Keratinocyte (primary cell): ENCODE results near the gene TMEM126A. TPM values are rescaled to one million over a fixed set of nuclear protein-coding genes. Genes with fewer than 3 reads are reported as not detected.

Source experiments
- DNase-seq: peaks from one replicate; pipeline ENCODE4 v3.0.0-alpha.2; 2011; ENCODE audit warnings: low read depth, missing footprints, low spot score
- FAIRE-seq: peaks from 2 replicates; lab custom pipeline; 2011; peaks lifted over from hg19 to GRCh38; lab: Jason Lieb, UNC
- H2AFZ ChIP-seq: 2 replicates; pipeline ENCODE4 v1.6.0; 2012; ENCODE audit warnings: low read length, control low read depth, inconsistent platforms; ENCODE audit not compliant: control insufficient read depth
- H3K27ac ChIP-seq: 2 replicates; pipeline ENCODE4 v1.5.1; 2011; ENCODE audit warnings: low read length; ENCODE audit not compliant: control insufficient read depth, insufficient read depth
- H3K27me3 ChIP-seq: 3 replicates; pipeline ENCODE4 v1.6.0; 2011; ENCODE audit warnings: low read length; ENCODE audit not compliant: control insufficient read depth, insufficient read depth; ENCODE audit errors: extremely low read depth
- H3K36me3 ChIP-seq, 2 experiments: 2 replicates in 1 of 2; 3 replicates in 1 of 2; pipeline ENCODE4 v1.5.1; 2011; ENCODE audit warnings: low read length in 2 of 2, mild to moderate bottlenecking in 1 of 2; ENCODE audit not compliant: control insufficient read depth in 2 of 2, insufficient read depth in 2 of 2; ENCODE audit errors: extremely low read depth in 1 of 2
- H3K4me1 ChIP-seq: 3 replicates; pipeline ENCODE4 v1.5.1; 2011; ENCODE audit warnings: low read length; ENCODE audit not compliant: control insufficient read depth, insufficient read depth; ENCODE audit errors: extremely low read depth
- H3K4me2 ChIP-seq: 3 replicates; pipeline ENCODE4 v1.6.0; 2011; ENCODE audit warnings: low read depth, low read length; ENCODE audit not compliant: control insufficient read depth, insufficient read depth; ENCODE audit errors: extremely low read depth
- H3K4me3 ChIP-seq, 3 experiments: fragments of 200-600 bp in 1 of 3; sonication (generic) in 1 of 3; 2 replicates in 2 of 3; 3 replicates in 1 of 3; pipeline ENCODE4 v1.5.1; 2011 to 2016; ENCODE audit warnings: low read length in 3 of 3, mild to moderate bottlenecking in 3 of 3, control low read depth in 2 of 3, inconsistent platforms in 1 of 3, low read depth in 1 of 3, mixed read lengths in 1 of 3, mixed run types in 1 of 3, moderate library complexity in 1 of 3; ENCODE audit not compliant: control insufficient read depth in 2 of 3, insufficient read depth in 2 of 3; ENCODE audit errors: extremely low read depth in 1 of 3
- H3K79me2 ChIP-seq: 2 replicates; pipeline ENCODE4 v1.6.0; 2012; ENCODE audit warnings: low read length; ENCODE audit not compliant: control insufficient read depth, insufficient read depth
- H3K9ac ChIP-seq: 3 replicates; pipeline ENCODE4 v1.6.0; 2011; ENCODE audit warnings: low read length; ENCODE audit not compliant: control insufficient read depth, insufficient read depth; ENCODE audit errors: extremely low read depth
- H3K9me1 ChIP-seq: 3 replicates; pipeline ENCODE4 v1.6.0; 2011; ENCODE audit warnings: low read length; ENCODE audit not compliant: control insufficient read depth, insufficient read depth; ENCODE audit errors: extremely low read depth
- H3K9me3 ChIP-seq: 2 replicates; pipeline ENCODE4 v1.5.1; 2012; ENCODE audit warnings: low read depth, low read length; ENCODE audit not compliant: control insufficient read depth
- H4K20me1 ChIP-seq: 3 replicates; pipeline ENCODE4 v1.6.0; 2011; ENCODE audit warnings: low read length; ENCODE audit not compliant: control insufficient read depth, insufficient read depth; ENCODE audit errors: extremely low read depth
- EZH2 ChIP-seq: IDR thresholded peaks from one replicate; pipeline ENCODE4 v1.6.1; 2012; ENCODE audit warnings: inconsistent platforms, mild to moderate bottlenecking, low read length, moderate library complexity
- dilution Hi-C: fragments of 300-500 bp; cut with MboI; formaldehyde crosslinking; loops from one replicate; pipeline ENCODE4 v1.7.0; 2020; ENCODE audit warnings: low sequenced_read_pairs; ENCODE audit not compliant: extremely low pct_ligation_motif_present
- polyA plus RNA-seq, 5 experiments: library from polyadenylated mRNA; depleted of rRNA in 3 of 5; stranded (reverse) in 3 of 5; stranded (forward) in 1 of 5; unstranded in 1 of 5; fragments of >200 nt; gene quantifications; 1 replicate in 1 of 5; 2 replicates in 3 of 5; 3 replicates in 1 of 5; pipeline versions ENCODE4 v1.2.1 to v1.2.3, GENCODE V29; 2011 to 2012; ENCODE audit warnings: missing spikeins in 2 of 5, low read depth in 1 of 5, low replicate concordance in 1 of 5
- TF ChIP-seq, protein P1 (sequence below), 3 experiments: IDR thresholded peaks in 1 of 3; conservative IDR thresholded peaks in 1 of 3; optimal IDR thresholded peaks in 1 of 3; 2 replicates in 2 of 3; 3 replicates in 1 of 3; pipeline versions ENCODE3 to v1.5.1; 2011; ENCODE audit warnings: low read length in 3 of 3, mild to moderate bottlenecking in 3 of 3, moderate library complexity in 2 of 3, control low read depth in 1 of 3, inconsistent platforms in 1 of 3; ENCODE audit not compliant: insufficient read depth in 2 of 3; ENCODE audit errors: extremely low read depth in 1 of 3

TMEM126A gene
- polyA plus RNA-seq, 1 donor (not counting 4 experiments of a cell fraction or from before 2014, with no cell fraction given), result 70.2 TPM

DNA sequence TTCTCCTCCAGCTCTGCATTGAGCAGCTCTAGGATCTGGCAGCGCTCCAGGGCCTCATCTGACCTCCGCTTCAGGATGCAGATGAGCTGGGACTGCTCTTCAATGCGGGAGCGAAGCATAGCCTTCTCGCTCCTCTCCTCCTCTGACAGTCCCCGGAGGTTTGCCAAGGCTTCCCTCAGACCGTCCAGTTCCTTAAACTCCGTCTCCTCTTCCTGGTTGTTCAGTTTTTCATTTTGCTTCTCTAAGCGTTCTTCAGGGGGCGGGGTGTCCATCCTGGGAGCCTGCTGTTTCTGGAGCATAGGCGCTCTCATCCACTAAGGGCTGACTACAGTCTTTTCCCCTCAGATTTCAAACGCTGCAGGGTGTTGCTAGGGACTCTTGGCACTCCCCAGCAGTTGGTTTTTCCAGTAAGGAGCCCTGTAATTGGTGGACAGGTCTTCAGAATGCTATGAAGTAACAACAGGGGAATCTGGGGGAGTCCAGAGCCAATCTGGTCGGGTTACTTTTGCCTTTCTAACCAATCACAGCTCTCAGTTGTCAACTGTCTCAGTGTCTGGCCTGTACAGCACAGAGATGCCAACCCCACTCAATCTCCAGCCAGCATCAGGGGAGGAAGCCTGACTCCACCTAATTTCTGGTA is 38.2 kb downstream of the TMEM126A start, which contains the start of gene CCDC89:
Gene CCDC89 (minus strand): TSS at position 376 of the 640 bp plus-strand sequence. CDS start 65 bp downstream, at position 311.
- peak; percentile 32 for DNase-seq
- peak within 1 kb of the TSS; percentile 56 for H3K4me2 ChIP-seq
- FAIRE-seq, result peak; percentile 17

DNA sequence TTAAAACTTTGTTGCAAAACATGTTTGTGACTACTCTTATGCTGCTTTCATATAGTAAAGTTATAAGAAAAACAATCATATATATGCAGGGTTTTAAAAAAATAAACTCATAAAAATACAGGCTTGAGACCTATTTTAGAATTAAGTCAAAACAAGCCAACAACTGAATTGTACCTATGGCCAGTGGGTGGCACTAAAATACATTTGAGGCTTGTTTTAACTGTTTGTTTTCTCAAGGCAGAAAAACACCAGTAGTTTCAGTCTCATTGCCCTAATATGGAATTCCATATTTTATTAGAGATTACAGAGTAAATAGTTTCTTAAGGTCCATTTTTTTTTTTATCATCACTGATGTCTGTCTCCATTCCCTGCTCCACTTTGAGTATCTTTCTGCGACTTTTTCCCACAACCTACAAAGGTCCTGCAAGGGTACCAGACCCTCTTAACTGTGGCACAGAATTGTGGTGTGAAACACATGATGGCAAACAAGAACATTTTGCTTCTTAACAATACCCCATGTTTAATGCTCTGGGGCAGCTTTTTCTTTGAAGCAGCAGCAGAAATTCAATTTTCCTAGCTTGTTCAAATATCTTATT is 46.7 kb downstream of the TMEM126A start:
- Histone ChIP-seq H3K4me1 (no peaks in the 10 kb centered on the region), H3K27me3 (no peaks in the 10 kb centered on the region), H3K4me3 (no peak overlapping the region), H3K9me3 (no peaks in the 10 kb centered on the region), H3K9me1 (no peaks in the 10 kb centered on the region), H3K4me2 (no peak overlapping the region), H3K27ac (no peak overlapping the region), H3K79me2 (no peaks in the 10 kb centered on the region), H2AFZ (no peak overlapping the region), H4K20me1 (no peaks in the 10 kb centered on the region), H3K9ac (no peak overlapping the region), H3K36me3 (no peaks in the 10 kb centered on the region)
- TF ChIP-seq, protein P1, sequence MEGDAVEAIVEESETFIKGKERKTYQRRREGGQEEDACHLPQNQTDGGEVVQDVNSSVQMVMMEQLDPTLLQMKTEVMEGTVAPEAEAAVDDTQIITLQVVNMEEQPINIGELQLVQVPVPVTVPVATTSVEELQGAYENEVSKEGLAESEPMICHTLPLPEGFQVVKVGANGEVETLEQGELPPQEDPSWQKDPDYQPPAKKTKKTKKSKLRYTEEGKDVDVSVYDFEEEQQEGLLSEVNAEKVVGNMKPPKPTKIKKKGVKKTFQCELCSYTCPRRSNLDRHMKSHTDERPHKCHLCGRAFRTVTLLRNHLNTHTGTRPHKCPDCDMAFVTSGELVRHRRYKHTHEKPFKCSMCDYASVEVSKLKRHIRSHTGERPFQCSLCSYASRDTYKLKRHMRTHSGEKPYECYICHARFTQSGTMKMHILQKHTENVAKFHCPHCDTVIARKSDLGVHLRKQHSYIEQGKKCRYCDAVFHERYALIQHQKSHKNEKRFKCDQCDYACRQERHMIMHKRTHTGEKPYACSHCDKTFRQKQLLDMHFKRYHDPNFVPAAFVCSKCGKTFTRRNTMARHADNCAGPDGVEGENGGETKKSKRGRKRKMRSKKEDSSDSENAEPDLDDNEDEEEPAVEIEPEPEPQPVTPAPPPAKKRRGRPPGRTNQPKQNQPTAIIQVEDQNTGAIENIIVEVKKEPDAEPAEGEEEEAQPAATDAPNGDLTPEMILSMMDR (optimal IDR thresholded peaks at IDR 0.05 in 1 of 3, IDR thresholded peaks at IDR 0.05 in 1 of 3, conservative IDR thresholded peaks at IDR 0.05 in 1 of 3; ENCODE audit: extremely low read depth in 1 of 3, insufficient read depth in 2 of 3, low read length in 3 of 3), result peak in 2 of 3 experiments; percentile 31 to 42
- TF ChIP-seq EZH2, result no peak
- DNase-seq, result no peak
- no peak for FAIRE-seq
- dilution Hi-C loops, result no loop called here

More for the DNA sequence above, 38.2 kb downstream of the TMEM126A start, which contains the start of gene CCDC89:
- Histone ChIP-seq H3K4me1 (no peaks in the 10 kb centered on the region), H3K79me2 (no peaks in the 10 kb centered on the region), H4K20me1 (no peaks in the 10 kb centered on the region), H3K9ac (peak within 1 kb of the TSS; percentile 24), H3K27ac (no peak within 1 kb of the TSS), H2AFZ (peak within 1 kb of the TSS; percentile 60), H3K9me1 (no peaks in the 10 kb centered on the region), H3K27me3 (no peaks in the 10 kb centered on the region), H3K9me3 (no peaks in the 10 kb centered on the region), H3K36me3 (no peaks in the 10 kb centered on the region), H3K4me3 (peak within 1 kb of the TSS; percentile 0 to 52 (median 25))
- dilution Hi-C loops, result no loop called here
- TF ChIP-seq, protein P1 (optimal IDR thresholded peaks at IDR 0.05 in 1 of 3, IDR thresholded peaks at IDR 0.05 in 1 of 3, conservative IDR thresholded peaks at IDR 0.05 in 1 of 3; ENCODE audit: extremely low read depth in 1 of 3, insufficient read depth in 2 of 3, low read length in 3 of 3), result no peak
- no peak for TF ChIP-seq EZH2
